ENCODE data around the gene FCN3. TPM values are rescaled to one million over a fixed set of nuclear protein-coding genes. Genes with fewer than 3 reads are reported as not detected.

Gene FCN3
- total RNA-seq, 1 experiment from 2014 or later = 0.22 TPM

GRCh38 chr1:27366113-27366410 lies 8.6 kb downstream of the FCN3 start:
- Histone ChIP-seq H3K14ac (ENCODE audit: insufficient read depth, low read length) (no peak overlapping the region; the same call in 1 of the 2 replicates), H2BK12ac (ENCODE audit: insufficient read length, low read depth, low read length) (no peak overlapping the region), H3K4ac (ENCODE audit: low read depth, low read length) (no peak overlapping the region), H2AK5ac (ENCODE audit: insufficient read length, low read length) (no peak overlapping the region), H4K5ac (ENCODE audit: insufficient read length, low read depth, low read length) (no peak overlapping the region), H4K8ac (replicated peaks; ENCODE audit: insufficient read length, low read depth, low read length) (no peak overlapping the region), H3K4me2 (ENCODE audit: insufficient read depth, insufficient read length, low read length) (peak overlapping the region; percentile 79), H2BK120ac (ENCODE audit: low read depth, low read length, poor library complexity, severe bottlenecking) (no peak overlapping the region), H3K79me1 (ENCODE audit: insufficient read depth, low read depth, low read length, poor library complexity, severe bottlenecking) (no peaks in the 10 kb centered on the region), H3K23me2 (ENCODE audit: insufficient read length, low read depth, low read length, poor library complexity, severe bottlenecking) (peaks cover 10% of the 10 kb centered on the region), H3K18ac (ENCODE audit: insufficient read length, low read depth, low read length) (peak overlapping the region; percentile 23), H3K27ac (ENCODE audit: insufficient read length, low read depth, low read length) (no peak overlapping the region), H3K56ac (ENCODE audit: insufficient read length, low read depth, low read length) (no peak overlapping the region), H3T11ph (ENCODE audit: low read length) (no peak overlapping the region), H4K91ac (ENCODE audit: insufficient read length, low read depth, low read length) (no peak overlapping the region), H3K27me3 (ENCODE audit: insufficient read depth, low read length) (peaks cover 4% of the 10 kb centered on the region; the same call in 1 of the 2 replicates), H2AFZ (ENCODE audit: low read length) (no peak overlapping the region), H4K20me1 (ENCODE audit: control insufficient read depth, insufficient read depth, insufficient read length) (peaks cover 2% of the 10 kb centered on the region), H3K9me3 (ENCODE audit: control insufficient read depth, low read depth, low read length) (no peaks in the 10 kb centered on the region), H2BK15ac (ENCODE audit: low read depth, low read length) (no peak overlapping the region), H2BK5ac (ENCODE audit: insufficient read length, low read length) (no peak overlapping the region), H2BK20ac (ENCODE audit: low read depth, low read length, poor library complexity, severe bottlenecking) (no peak overlapping the region), H3K4me1 (ENCODE audit: insufficient read depth, low read length) (no peaks in the 10 kb centered on the region; the same call in 1 of the 2 replicates), H3K79me2 (ENCODE audit: insufficient read depth, low read length) (no peaks in the 10 kb centered on the region), H3K9ac (ENCODE audit: extremely low read depth, insufficient read length, low read length) (no peak overlapping the region), H3K23ac (ENCODE audit: insufficient read length, low read depth, low read length) (no peak overlapping the region)
- no peaks in the 10 kb centered on the region for H3K9me3 Mint-ChIP-seq
- WGBS (ENCODE audit: extremely low coverage, insufficient read length, low lambda C conversion rate) = no CpG with 5 or more reads among the region's 30 CpGs
- TF ChIP-seq CTCF (conservative IDR thresholded peaks at IDR 0.05) = no peak
- peaks cover 33% of the 10 kb centered on the region for H3K27me3 Mint-ChIP-seq (ENCODE audit: low read depth)
- peaks cover 16 to 30% of the 10 kb centered on the region in 2 experiments for H3K4me1 Mint-ChIP-seq
- peak; percentile 88 for DNase-seq
- peak overlapping the region; percentile 85 to 91 (median 87); a peak in 4 of 7 replicates for H3K27ac Mint-ChIP-seq
- H3K36me3 Mint-ChIP-seq (ENCODE audit: insufficient read depth in 1 of 3, low read depth in 3 of 3) = no peaks in the 10 kb centered on the region; a peak in 1 of 7 replicates
- peak overlapping the region; percentile 78 to 93 for H3K4me3 Mint-ChIP-seq

Data from H9 (cell line).